DOHH2 (cell line): ENCODE data around the gene LHX2.
A peak's percentile ranks its signal among the peaks of the same experiment; 100 is the strongest.

Experiments used
- H3F3A ChIP-seq: fragments of 200-600 bp; sonication (generic), shearing (Covaris generic); 2 replicates; pipeline ENCODE4 v1.6.0; 2016; ENCODE audit warnings: antibody characterized with exemption, mild to moderate bottlenecking; ENCODE audit not compliant: control insufficient read depth, insufficient read depth
- H3K27ac ChIP-seq: fragments of 200-600 bp; sonication (generic); 2 replicates; pipeline ENCODE4 v1.5.1; 2014; ENCODE audit warnings: low read depth, mild to moderate bottlenecking, low read length, moderate library complexity
- H3K27me3 ChIP-seq: fragments of 200-600 bp; sonication (generic); 2 replicates; pipeline ENCODE4 v1.6.1; 2014; ENCODE audit warnings: mild to moderate bottlenecking, low read length, mixed read lengths; ENCODE audit not compliant: control insufficient read depth
- H3K36me3 ChIP-seq: fragments of 200-600 bp; sonication (generic); 2 replicates; pipeline ENCODE4 v1.6.1; 2014; ENCODE audit warnings: mild to moderate bottlenecking, low read length, moderate library complexity, mixed read lengths; ENCODE audit not compliant: control insufficient read depth
- H3K4me1 ChIP-seq: fragments of 200-600 bp; sonication (generic); 2 replicates; pipeline ENCODE4 v1.6.1; 2014; ENCODE audit warnings: mild to moderate bottlenecking, low read length, mixed read lengths; ENCODE audit not compliant: control insufficient read depth
- H3K4me2 ChIP-seq: fragments of 200-600 bp; sonication (generic); 2 replicates; pipeline ENCODE4 v1.6.0; 2014; ENCODE audit warnings: mild to moderate bottlenecking, low read length, moderate library complexity
- H3K4me3 ChIP-seq: fragments of 200-600 bp; sonication (generic); 2 replicates; pipeline ENCODE4 v1.5.1; 2014; ENCODE audit warnings: mild to moderate bottlenecking, low read length, mixed read lengths
- H3K79me2 ChIP-seq: fragments of 200-600 bp; sonication (generic); 2 replicates; pipeline ENCODE4 v1.6.1; 2014; ENCODE audit warnings: mild to moderate bottlenecking, low read length, mixed read lengths; ENCODE audit not compliant: control insufficient read depth
- H3K9me2 ChIP-seq: fragments of 200-600 bp; sonication (generic); replicated peaks from 2 replicates; pipeline ENCODE4 v1.6.1; 2014; ENCODE audit warnings: mild to moderate bottlenecking, low read length, mixed read lengths; ENCODE audit not compliant: control insufficient read depth
- H3K9me3 ChIP-seq: fragments of 200-600 bp; sonication (generic); 2 replicates; pipeline ENCODE4 v1.6.1; 2014; ENCODE audit warnings: antibody characterized with exemption, low read length, mixed read lengths; ENCODE audit not compliant: control insufficient read depth, insufficient read depth
- H4K20me1 ChIP-seq: fragments of 200-600 bp; sonication (generic); 2 replicates; pipeline ENCODE4 v1.6.0; 2014; ENCODE audit warnings: low read depth, mild to moderate bottlenecking, antibody characterized with exemption, low read length, moderate library complexity; ENCODE audit not compliant: control insufficient read depth, insufficient read depth
- EZH2phosphoT487 ChIP-seq: fragments of 200-600 bp; sonication (generic); IDR thresholded peaks from 2 replicates; pipeline ENCODE4 v1.6.1; 2017; ENCODE audit warnings: borderline replicate concordance, mild to moderate bottlenecking, antibody characterized with exemption, low read length, moderate library complexity, mixed read lengths
- TF ChIP-seq, protein P1 (sequence below): fragments of 200-600 bp; sonication (generic); IDR thresholded peaks from one replicate; pipeline ENCODE4 v1.5.1; 2014; ENCODE audit warnings: antibody characterized with exemption, mild to moderate bottlenecking, low read depth, low read length; ENCODE audit not compliant: poor library complexity, severe bottlenecking

LHX2 gene

DNA sequence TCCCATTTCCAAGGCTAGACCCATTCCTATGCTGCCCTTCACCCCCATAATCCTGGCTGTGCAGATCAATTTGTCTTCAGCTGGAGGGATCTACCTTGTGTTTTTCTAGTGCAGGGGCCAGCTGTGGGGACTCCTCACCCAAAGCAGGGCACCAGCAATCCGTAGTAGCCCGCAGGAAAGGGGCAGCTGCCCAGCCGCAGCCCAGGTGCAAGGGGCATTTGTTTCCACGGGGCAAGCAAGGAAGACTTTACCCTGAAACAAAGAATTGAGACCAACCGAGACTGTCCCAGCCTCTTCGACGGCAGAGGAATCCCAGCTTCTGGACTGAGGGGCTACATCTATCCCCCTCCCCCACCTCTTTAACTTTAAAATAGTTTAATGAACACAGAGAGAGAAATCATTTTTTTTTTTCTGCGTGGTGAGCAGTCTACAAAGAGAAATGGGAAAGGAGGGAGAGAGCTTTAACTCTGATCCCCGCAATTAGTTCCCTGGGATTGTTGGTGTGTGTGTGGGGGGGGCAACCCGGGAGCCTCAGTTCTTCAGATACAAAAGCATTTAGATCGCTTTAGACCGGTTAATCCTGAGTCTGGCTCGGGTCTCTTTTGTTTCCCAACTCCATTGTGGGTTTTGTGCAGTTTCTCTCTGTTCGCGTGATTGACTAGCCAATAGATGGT is 10.6 kb upstream of the LHX2 start:
- Histone ChIP-seq H3K9me3 (no peaks in the 10 kb centered on the region), H3K36me3 (no peaks in the 10 kb centered on the region), H3K4me1 (peaks cover 29% of the 10 kb centered on the region), H4K20me1 (0 out of 2 replicates have a peak, but pooled peaks cover 5% of the 10 kb centered on the region), H3K27ac (no peak overlapping the region), H3K4me3 (no peak overlapping the region), H3K4me2 (no peak overlapping the region), H3K79me2 (no peaks in the 10 kb centered on the region), H3K27me3 (peaks cover 92% of the 10 kb centered on the region), H3F3A (no peaks in the 10 kb centered on the region; the same call in 1 of the 2 replicates), H3K9me2 (no peaks in the 10 kb centered on the region)
- TF ChIP-seq, protein P1, sequence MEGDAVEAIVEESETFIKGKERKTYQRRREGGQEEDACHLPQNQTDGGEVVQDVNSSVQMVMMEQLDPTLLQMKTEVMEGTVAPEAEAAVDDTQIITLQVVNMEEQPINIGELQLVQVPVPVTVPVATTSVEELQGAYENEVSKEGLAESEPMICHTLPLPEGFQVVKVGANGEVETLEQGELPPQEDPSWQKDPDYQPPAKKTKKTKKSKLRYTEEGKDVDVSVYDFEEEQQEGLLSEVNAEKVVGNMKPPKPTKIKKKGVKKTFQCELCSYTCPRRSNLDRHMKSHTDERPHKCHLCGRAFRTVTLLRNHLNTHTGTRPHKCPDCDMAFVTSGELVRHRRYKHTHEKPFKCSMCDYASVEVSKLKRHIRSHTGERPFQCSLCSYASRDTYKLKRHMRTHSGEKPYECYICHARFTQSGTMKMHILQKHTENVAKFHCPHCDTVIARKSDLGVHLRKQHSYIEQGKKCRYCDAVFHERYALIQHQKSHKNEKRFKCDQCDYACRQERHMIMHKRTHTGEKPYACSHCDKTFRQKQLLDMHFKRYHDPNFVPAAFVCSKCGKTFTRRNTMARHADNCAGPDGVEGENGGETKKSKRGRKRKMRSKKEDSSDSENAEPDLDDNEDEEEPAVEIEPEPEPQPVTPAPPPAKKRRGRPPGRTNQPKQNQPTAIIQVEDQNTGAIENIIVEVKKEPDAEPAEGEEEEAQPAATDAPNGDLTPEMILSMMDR = no peak
- TF ChIP-seq EZH2phosphoT487 = peak; percentile 17

DNA sequence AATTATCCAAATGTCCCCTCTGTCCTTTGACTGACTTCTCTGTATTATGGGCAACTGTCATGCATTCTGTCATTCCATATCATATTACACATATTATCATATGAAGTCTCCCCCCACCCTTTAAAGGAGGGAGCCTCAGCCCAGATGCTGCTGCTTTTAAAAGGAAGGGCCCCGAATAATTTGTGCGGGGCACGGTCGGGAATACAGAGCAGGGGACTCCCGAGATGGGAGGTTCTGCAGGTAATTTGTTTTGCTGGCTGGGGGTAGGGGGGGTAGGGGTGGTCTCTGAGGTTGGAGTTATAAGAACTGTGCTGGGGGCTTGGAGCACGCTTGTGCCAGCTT is 10.1 kb upstream of the LHX2 start:
- Histone ChIP-seq H3K4me3 (no peak overlapping the region), H3K79me2 (no peaks in the 10 kb centered on the region), H3K9me2 (no peaks in the 10 kb centered on the region), H3F3A (no peaks in the 10 kb centered on the region; the same call in 1 of the 2 replicates), H3K27ac (no peak overlapping the region), H3K4me2 (no peak overlapping the region), H4K20me1 (0 out of 2 replicates have a peak, but pooled peaks cover 5% of the 10 kb centered on the region), H3K36me3 (no peaks in the 10 kb centered on the region), H3K27me3 (peaks cover 92% of the 10 kb centered on the region), H3K4me1 (peaks cover 29% of the 10 kb centered on the region), H3K9me3 (no peaks in the 10 kb centered on the region)
- TF ChIP-seq, protein P1 = no peak
- no peak for TF ChIP-seq EZH2phosphoT487

- peaks cover 92% of the 10 kb centered on the region for H3K27me3 ChIP-seq
- no peaks in the 10 kb centered on the region for H3K36me3 ChIP-seq
- 0 out of 2 replicates have a peak, but pooled peaks cover 5% of the 10 kb centered on the region for H4K20me1 ChIP-seq
- no peaks in the 10 kb centered on the region for H3K79me2 ChIP-seq
- H3K4me3 ChIP-seq = no peak overlapping the region
- H3K27ac ChIP-seq = no peak overlapping the region
- H3K4me2 ChIP-seq = no peak overlapping the region
- H3K9me3 ChIP-seq = no peaks in the 10 kb centered on the region
- no peaks in the 10 kb centered on the region for H3K9me2 ChIP-seq
- TF ChIP-seq, protein P1 = no peak
- no peak for TF ChIP-seq EZH2phosphoT487
- peaks cover 25% of the 10 kb centered on the region for H3K4me1 ChIP-seq
- H3F3A ChIP-seq = no peaks in the 10 kb centered on the region
Measured at GRCh38 chr9:124001866-124002525, 9.6 kb upstream of the LHX2 start.
